Hepatocyte (in vitro differentiated cells): ENCODE data around the gene RAPGEF6. TPM values are rescaled to one million over a fixed set of nuclear protein-coding genes. Genes with fewer than 3 reads are reported as not detected.

Source experiments
- DNase-seq: peaks from one replicate; pipeline ENCODE4 v3.0.0-alpha.2; 2016; ENCODE audit warnings: low spot score
- H2AFZ ChIP-seq: fragments of 200-600 bp; sonication (generic); 2 replicates; pipeline ENCODE4 v1.6.0; 2016; ENCODE audit warnings: antibody characterized with exemption, mild to moderate bottlenecking
- H3K27ac ChIP-seq: fragments of 200-600 bp; sonication (generic); 2 replicates; pipeline ENCODE4 v1.5.1; 2016; ENCODE audit warnings: mild to moderate bottlenecking
- H3K27me3 ChIP-seq: fragments of 200-600 bp; sonication (generic); 2 replicates; pipeline ENCODE4 v1.6.1; 2016
- H3K36me3 ChIP-seq: fragments of 200-600 bp; sonication (generic); replicated peaks from 2 replicates; pipeline ENCODE4 v1.5.1; 2016; ENCODE audit warnings: low read depth; ENCODE audit not compliant: insufficient read depth
- H3K4me1 ChIP-seq: fragments of 200-600 bp; sonication (generic); 2 replicates; pipeline ENCODE4 v1.5.1; 2016; ENCODE audit warnings: mild to moderate bottlenecking, moderate library complexity; ENCODE audit not compliant: insufficient read depth
- H3K4me2 ChIP-seq: fragments of 200-600 bp; sonication (generic); 2 replicates; pipeline ENCODE4 v1.6.0; 2016
- H3K4me3 ChIP-seq: fragments of 200-600 bp; sonication (generic); 2 replicates; pipeline ENCODE4 v1.5.1; 2016; ENCODE audit warnings: mild to moderate bottlenecking
- H3K79me2 ChIP-seq: fragments of 200-600 bp; sonication (generic); 2 replicates; pipeline ENCODE4 v1.6.0; 2017; ENCODE audit warnings: mild to moderate bottlenecking
- H3K9me2 ChIP-seq: fragments of 200-600 bp; sonication (generic); replicated peaks from 2 replicates; pipeline ENCODE4 v1.6.0; 2017; ENCODE audit warnings: mild to moderate bottlenecking; ENCODE audit not compliant: insufficient read depth
- H3K9me3 ChIP-seq: fragments of 200-600 bp; sonication (generic); 2 replicates; pipeline ENCODE4 v1.5.1; 2016; ENCODE audit warnings: low read depth, mild to moderate bottlenecking
- H4K20me1 ChIP-seq: fragments of 200-600 bp; sonication (generic); 2 replicates; pipeline ENCODE4 v1.6.0; 2016; ENCODE audit warnings: mild to moderate bottlenecking; ENCODE audit not compliant: insufficient read depth, poor library complexity, severe bottlenecking
- EZH2 ChIP-seq: fragments of 200-600 bp; sonication (generic); IDR thresholded peaks from 2 replicates; pipeline ENCODE4 v1.6.1; 2016; ENCODE audit warnings: antibody characterized with exemption, mild to moderate bottlenecking, borderline replicate concordance
- EZH2phosphoT487 ChIP-seq: fragments of 200-600 bp; sonication (generic); IDR thresholded peaks from one replicate; pipeline ENCODE4 v1.6.1; 2018; ENCODE audit warnings: antibody characterized with exemption, mild to moderate bottlenecking, low read depth, moderate library complexity; ENCODE audit not compliant: unreplicated experiment, severe bottlenecking
- whole genome bisulfite sequencing: methylation state at CpG from one replicate; pipeline ENCODE4 v1.1.6; 2016; ENCODE audit warnings: low lambda C conversion rate; ENCODE audit errors: missing lambda C conversion rate; 5-methylcytosine and 5-hydroxymethylcytosine counted together
- polyA plus RNA-seq: library from polyadenylated mRNA; unstranded; fragments of >200 nt; fragmentation: Nextera tagmentation; extraction: Ambion mirVana; gene quantifications from 2 replicates; pipeline ENCODE4 v1.2.1, GENCODE V29; 2016
- total RNA-seq: library from RNA; depleted of rRNA; stranded (reverse); fragments of >200 nt; gene quantifications from 2 replicates; pipeline ENCODE4 v1.2.3, GENCODE V29; 2014
- TF ChIP-seq, protein P1 (sequence below): fragments of 200-600 bp; sonication (generic); IDR thresholded peaks from 2 replicates; pipeline ENCODE4 v1.5.1; 2016; ENCODE audit warnings: antibody characterized with exemption, mild to moderate bottlenecking; ENCODE audit not compliant: poor library complexity

The RAPGEF6 gene
- total and polyA plus RNA-seq, 2 experiments from 2014 or later: 4.7 to 13.3 TPM

DNA sequence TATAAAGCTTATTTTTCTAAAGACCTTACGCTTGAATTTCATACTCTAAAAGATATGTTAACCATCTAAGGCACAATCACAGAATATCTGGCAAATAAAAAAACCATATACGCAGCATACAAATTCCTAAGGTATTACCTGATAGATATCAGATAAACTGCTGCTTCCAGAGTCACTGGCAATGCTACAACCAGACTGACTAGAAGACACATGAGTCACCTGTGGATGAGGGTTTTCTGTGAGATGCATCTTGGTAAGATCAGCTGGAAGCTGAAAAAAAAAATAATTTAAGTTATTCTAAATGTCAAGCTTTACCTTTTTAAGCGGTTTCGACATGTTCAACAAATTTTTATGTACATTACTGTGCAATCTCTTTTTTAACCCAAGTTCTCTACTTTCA is 113.8 kb downstream of the RAPGEF6 start:
- Histone ChIP-seq H4K20me1 (no peaks in the 10 kb centered on the region), H3K4me3 (no peak overlapping the region), H3K27me3 (no peaks in the 10 kb centered on the region), H3K9me3 (no peaks in the 10 kb centered on the region), H3K4me1 (no peaks in the 10 kb centered on the region), H3K27ac (no peak overlapping the region), H3K4me2 (no peak overlapping the region), H3K9me2 (no peaks in the 10 kb centered on the region), H3K36me3 (no peaks in the 10 kb centered on the region), H2AFZ (no peak overlapping the region), H3K79me2 (no peaks in the 10 kb centered on the region)
- TF ChIP-seq, protein P1, sequence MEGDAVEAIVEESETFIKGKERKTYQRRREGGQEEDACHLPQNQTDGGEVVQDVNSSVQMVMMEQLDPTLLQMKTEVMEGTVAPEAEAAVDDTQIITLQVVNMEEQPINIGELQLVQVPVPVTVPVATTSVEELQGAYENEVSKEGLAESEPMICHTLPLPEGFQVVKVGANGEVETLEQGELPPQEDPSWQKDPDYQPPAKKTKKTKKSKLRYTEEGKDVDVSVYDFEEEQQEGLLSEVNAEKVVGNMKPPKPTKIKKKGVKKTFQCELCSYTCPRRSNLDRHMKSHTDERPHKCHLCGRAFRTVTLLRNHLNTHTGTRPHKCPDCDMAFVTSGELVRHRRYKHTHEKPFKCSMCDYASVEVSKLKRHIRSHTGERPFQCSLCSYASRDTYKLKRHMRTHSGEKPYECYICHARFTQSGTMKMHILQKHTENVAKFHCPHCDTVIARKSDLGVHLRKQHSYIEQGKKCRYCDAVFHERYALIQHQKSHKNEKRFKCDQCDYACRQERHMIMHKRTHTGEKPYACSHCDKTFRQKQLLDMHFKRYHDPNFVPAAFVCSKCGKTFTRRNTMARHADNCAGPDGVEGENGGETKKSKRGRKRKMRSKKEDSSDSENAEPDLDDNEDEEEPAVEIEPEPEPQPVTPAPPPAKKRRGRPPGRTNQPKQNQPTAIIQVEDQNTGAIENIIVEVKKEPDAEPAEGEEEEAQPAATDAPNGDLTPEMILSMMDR: no peak
- TF ChIP-seq EZH2: no peak
- no peak for TF ChIP-seq EZH2phosphoT487
- no peak for DNase-seq
- WGBS: 87% methylated on average over 4 of the region's 4 CpGs

DNA sequence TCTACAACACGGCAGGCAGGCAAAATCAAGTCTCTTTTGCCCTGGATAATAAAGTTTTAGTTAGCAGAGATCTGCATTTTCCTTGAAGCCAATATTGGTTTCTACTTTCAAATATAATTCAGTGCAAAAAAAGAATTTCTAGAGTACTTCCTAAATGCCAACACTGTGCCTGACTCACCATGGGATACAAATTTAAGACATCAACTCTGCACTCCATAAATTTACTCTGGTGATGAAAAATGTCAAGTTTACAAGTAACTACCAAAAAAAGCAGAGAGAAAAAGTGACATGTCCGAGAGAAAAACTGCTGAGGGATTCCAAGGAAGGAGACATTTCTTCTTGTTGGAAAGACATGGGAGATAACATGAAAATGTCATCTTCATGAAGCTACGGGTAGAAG is 119.7 kb downstream of the RAPGEF6 start:
- H3K27ac ChIP-seq: no peak overlapping the region
- H3K36me3 ChIP-seq: no peaks in the 10 kb centered on the region
- H3K79me2 ChIP-seq: no peaks in the 10 kb centered on the region
- no peaks in the 10 kb centered on the region for H3K9me2 ChIP-seq
- 96% methylated on average over 3 of the region's 3 CpGs for WGBS
- no peak overlapping the region for H3K4me3 ChIP-seq
- TF ChIP-seq EZH2 (no peak), EZH2phosphoT487 (no peak)
- TF ChIP-seq, protein P1: no peak
- no peaks in the 10 kb centered on the region for H3K27me3 ChIP-seq
- no peak overlapping the region for H3K4me2 ChIP-seq
- no peaks in the 10 kb centered on the region for H3K4me1 ChIP-seq
- H3K9me3 ChIP-seq: no peaks in the 10 kb centered on the region
- DNase-seq: no peak
- H4K20me1 ChIP-seq: no peaks in the 10 kb centered on the region
- no peak overlapping the region for H2AFZ ChIP-seq

DNA sequence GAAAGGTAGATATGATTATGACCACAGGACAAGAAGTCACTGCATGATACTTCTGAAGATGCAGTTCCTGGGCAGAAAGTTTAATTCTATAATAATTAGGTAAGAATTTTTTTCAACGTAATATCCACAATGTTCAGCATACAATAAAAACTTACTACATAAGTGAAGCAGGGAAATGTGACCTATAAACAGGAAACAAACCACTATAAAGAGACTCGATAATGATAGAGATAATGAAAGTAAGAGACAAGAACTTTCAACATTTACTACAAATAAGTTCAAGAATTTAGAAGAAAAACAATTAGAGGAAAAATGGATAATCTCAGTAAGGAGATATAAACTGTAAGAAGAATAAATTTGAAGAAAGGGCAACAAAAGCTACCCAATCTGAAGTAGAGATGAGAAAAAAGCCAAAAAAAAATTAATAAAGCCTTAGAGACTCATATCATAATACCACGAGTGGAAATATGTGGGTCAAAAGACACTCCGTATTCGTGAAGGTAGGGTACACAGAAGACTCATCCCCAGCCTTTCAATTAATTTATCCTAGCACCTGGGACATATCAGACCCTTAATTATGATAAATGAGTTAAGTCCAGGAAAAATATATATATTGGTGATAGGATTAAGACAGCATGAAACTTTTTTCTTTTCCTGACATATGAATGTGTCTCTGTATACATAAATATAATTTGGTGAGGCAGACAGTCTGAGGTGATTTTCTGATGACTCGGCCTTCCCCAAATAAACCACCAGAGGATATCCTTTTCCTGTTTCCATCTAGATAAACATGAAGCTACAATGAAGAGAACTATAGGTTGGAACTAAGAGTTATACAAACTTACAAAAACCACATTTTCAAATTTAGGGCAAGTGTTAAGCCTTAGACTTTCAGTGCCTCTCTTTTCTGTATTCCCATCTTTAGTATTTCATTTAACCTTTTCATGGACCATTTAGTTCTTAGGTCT is 120.4 kb downstream of the RAPGEF6 start:
- Histone ChIP-seq H3K4me3 (no peak overlapping the region), H3K4me1 (no peaks in the 10 kb centered on the region), H3K9me3 (no peaks in the 10 kb centered on the region), H3K27ac (no peak overlapping the region), H3K9me2 (no peaks in the 10 kb centered on the region), H4K20me1 (no peaks in the 10 kb centered on the region), H2AFZ (no peak overlapping the region), H3K27me3 (no peaks in the 10 kb centered on the region), H3K79me2 (no peaks in the 10 kb centered on the region), H3K4me2 (no peak overlapping the region), H3K36me3 (no peaks in the 10 kb centered on the region)
- DNase-seq: no peak
- 80% methylated on average over 6 of the region's 6 CpGs for WGBS
- TF ChIP-seq EZH2 (no peak), EZH2phosphoT487 (no peak)
- TF ChIP-seq, protein P1: no peak
